Measurements from ENCODE around the gene GALNT7.

Gene GALNT7

DNA sequence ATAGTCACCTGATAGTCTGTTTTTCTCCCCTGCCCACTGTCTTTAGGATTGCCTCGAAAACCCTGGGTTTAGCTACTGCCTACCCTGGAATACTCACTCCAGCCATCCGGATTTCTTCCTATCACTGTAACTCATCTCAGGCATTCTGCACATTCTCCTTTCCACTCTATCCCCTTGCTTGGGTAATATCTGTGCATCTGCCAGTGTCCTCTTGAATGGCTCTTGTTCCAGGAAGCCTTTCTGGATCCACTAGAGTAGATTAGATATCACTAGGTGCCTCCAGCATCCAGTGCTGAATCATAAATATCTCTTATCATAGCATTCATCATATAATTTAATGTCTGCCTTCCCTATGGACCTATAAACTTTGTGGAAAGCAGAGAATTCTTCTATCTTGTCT, 17.1 kb upstream of the GALNT7 start:
- TF ChIP-seq, protein P1, sequence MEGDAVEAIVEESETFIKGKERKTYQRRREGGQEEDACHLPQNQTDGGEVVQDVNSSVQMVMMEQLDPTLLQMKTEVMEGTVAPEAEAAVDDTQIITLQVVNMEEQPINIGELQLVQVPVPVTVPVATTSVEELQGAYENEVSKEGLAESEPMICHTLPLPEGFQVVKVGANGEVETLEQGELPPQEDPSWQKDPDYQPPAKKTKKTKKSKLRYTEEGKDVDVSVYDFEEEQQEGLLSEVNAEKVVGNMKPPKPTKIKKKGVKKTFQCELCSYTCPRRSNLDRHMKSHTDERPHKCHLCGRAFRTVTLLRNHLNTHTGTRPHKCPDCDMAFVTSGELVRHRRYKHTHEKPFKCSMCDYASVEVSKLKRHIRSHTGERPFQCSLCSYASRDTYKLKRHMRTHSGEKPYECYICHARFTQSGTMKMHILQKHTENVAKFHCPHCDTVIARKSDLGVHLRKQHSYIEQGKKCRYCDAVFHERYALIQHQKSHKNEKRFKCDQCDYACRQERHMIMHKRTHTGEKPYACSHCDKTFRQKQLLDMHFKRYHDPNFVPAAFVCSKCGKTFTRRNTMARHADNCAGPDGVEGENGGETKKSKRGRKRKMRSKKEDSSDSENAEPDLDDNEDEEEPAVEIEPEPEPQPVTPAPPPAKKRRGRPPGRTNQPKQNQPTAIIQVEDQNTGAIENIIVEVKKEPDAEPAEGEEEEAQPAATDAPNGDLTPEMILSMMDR (IDR thresholded peaks at IDR 0.05; ENCODE audit: extremely low read depth, missing control alignments) = no peak
- no peak for DNase-seq (ENCODE audit: low spot score)

DNA sequence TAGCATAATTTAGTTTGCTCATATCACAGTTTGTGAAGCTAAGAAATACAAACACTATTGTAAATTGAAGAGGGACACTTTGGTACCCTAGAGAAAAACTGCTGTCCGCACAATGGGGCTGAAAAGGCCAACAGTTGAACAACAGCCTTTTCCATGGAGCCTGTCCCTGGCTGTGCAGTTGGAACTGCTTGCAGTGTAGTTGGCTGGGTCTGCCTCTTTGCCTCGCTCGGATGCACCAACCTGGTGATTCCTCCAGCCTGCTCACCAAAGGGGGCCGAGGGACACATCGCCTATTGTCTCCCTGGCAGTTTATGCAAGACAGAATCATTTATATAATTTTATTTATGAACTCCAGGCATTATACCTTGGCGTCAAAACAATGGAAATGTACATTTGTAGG, 16.5 kb upstream of the GALNT7 start:
- no peak for DNase-seq (ENCODE audit: low spot score)
- TF ChIP-seq, protein P1 (IDR thresholded peaks at IDR 0.05; ENCODE audit: extremely low read depth, missing control alignments) = no peak

DNA sequence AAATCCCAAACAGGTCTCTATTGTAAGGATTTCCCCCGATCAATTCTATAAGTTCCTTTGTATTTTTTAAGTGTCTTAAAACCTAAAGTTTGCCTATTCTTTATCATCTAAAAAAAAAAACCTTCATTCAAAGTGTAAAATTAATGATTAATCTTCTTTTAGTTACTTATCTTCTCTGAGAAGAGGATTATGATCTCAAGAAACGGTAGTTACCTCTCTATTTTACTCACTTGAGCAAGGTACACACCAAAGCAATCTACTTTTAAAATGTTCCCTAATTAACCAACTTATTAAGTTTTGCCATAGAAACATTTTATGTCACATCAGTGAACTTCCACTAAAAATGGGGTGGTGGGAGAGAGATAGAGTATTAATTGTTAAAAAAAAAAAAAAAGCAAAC, 15.2 kb upstream of the GALNT7 start:
- TF ChIP-seq, protein P1 (IDR thresholded peaks at IDR 0.05; ENCODE audit: extremely low read depth, missing control alignments) = no peak
- DNase-seq (ENCODE audit: low spot score) = no peak

DNA sequence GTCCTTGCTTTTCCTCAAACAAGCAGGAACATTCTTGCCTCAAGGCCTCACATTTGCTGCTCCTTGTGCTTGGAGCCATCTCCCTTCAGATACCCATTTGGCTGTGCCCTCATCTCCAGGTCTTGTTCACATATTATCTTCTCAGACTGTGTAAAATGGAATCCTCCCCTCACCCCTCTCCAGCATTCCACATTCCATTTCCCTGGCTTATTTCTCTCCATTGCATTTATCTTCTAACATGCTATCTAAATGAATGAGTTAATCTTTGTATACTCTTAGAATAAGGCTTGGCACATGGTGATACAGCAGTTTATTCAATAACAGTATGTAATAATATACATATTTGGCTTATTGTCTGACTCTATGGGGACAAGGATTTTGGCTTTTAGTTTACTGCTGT, 8.8 kb upstream of the GALNT7 start:
- TF ChIP-seq, protein P1 (IDR thresholded peaks at IDR 0.05; ENCODE audit: extremely low read depth, missing control alignments) = no peak
- DNase-seq (ENCODE audit: low spot score) = no peak

DNA sequence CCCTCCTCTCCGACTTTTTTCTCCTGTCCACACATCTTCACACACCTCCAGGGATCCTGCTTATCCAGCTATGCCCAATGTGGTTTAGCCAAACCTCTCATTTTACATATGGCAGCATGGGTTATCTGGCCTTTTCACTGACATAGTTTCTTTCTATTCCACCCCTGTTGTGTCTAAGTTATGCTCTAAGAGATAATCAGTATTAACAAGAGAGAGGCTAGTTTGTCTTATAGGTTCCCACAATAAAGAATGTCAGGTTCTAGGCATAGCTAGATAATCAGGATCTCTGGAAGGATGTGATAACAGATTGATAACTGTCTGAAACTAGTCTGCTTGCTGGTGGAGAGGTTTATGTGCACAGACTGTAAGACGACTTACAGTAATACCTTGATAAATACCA, 7.7 kb upstream of the GALNT7 start:
- DNase-seq (ENCODE audit: low spot score) = no peak
- TF ChIP-seq, protein P1 (IDR thresholded peaks at IDR 0.05; ENCODE audit: extremely low read depth, missing control alignments) = no peak

DNA sequence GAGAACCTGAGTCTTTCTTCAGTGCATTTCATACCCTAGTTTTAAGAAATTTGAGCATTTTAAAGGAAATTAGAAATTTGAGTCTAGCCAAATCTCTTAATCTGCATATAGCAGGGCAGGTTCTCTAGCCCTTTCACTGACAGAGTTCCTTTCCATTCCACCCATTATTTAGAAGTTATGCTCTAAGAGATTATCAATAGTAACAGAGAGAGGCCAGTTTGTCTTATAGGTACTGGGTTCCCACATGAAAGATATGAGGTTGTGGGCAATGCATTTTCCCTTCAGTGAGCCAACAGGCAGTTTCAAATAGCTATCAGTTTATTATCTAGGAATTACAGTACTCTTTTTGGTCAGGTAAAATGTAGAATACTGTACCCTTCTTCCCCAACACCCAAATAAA, 7.3 kb upstream of the GALNT7 start:
- DNase-seq (ENCODE audit: low spot score) = no peak
- TF ChIP-seq, protein P1 (IDR thresholded peaks at IDR 0.05; ENCODE audit: extremely low read depth, missing control alignments) = no peak

DNA sequence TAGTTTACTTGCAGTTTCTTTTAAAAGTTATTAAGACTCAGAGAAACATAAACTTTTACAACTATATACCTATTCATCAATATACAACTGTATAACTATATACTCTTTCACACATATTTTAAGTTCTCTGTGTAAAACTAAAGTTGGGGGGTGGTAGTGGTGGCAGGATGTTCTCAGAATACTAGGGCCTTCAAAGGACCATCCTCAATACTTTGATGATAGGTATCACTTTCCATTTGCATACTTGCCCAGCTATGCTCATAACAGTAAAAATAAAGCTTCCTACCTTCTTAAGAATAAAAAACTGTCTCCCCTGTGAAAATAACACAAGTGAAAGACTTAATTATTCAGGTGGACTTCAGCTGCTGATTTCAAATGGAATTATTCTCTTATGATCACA, 2.9 kb upstream of the GALNT7 start:
- DNase-seq (ENCODE audit: low spot score) = no peak
- TF ChIP-seq, protein P1 (IDR thresholded peaks at IDR 0.05; ENCODE audit: extremely low read depth, missing control alignments) = no peak
